Panc1 (cell line): ENCODE results near the gene WSCD2. TPM values are rescaled to one million over a fixed set of nuclear protein-coding genes. Genes with fewer than 3 reads are reported as not detected.

Experiments
- ATAC-seq: fragments of 200-7000 bp; cut with Tn5 transposase; 2 replicates; pipeline ENCODE4 v1.9.1; 2020; ENCODE audit warnings: mild to moderate bottlenecking, moderate library complexity
- BruUV-seq: library from RNA; stranded (reverse); fragments of 400-500 nt; replicated peaks from 2 replicates; lab custom pipeline; 2021; lab: Mats Ljungman, UMichigan
- CTCF ChIA-PET: fragments of 300-600 bp; sonication (Branson Sonifier 250); formaldehyde crosslinking; loops from one replicate; lab custom pipeline; 2022; ENCODE audit warnings: antibody characterized with exemption; lab: Charles Lee
- POLR2A ChIA-PET: fragments of 300-600 bp; sonication (Branson Sonifier 250); formaldehyde crosslinking; loops from one replicate; lab custom pipeline; 2022; ENCODE audit warnings: antibody characterized with exemption; lab: Charles Lee
- DNase-seq: peaks from one replicate; pipeline ENCODE4 v3.0.0-alpha.2; 2010; ENCODE audit warnings: low read depth, low spot score
- H3K27ac ChIP-seq: 2 replicates; pipeline ENCODE4 v1.5.1; 2011; ENCODE audit warnings: mild to moderate bottlenecking, low read length, inconsistent platforms
- H3K27me3 ChIP-seq: fragments of 200-500 bp; sonication (Bioruptor generic); 2 replicates; pipeline ENCODE4 v1.6.0; 2014; ENCODE audit warnings: low read length, inconsistent platforms; ENCODE audit not compliant: control insufficient read depth, insufficient read depth
- H3K36me3 ChIP-seq: fragments of 200-500 bp; sonication (Bioruptor generic); 2 replicates; pipeline ENCODE4 v1.5.1; 2014; ENCODE audit warnings: inconsistent platforms, mild to moderate bottlenecking, low read length, moderate library complexity; ENCODE audit not compliant: control insufficient read depth, insufficient read depth
- H3K4me1 ChIP-seq: 2 replicates; pipeline ENCODE4 v1.5.1; 2011; ENCODE audit warnings: inconsistent platforms, mild to moderate bottlenecking, low read length, moderate library complexity; ENCODE audit not compliant: control insufficient read depth, insufficient read depth
- H3K4me3 ChIP-seq, 2 experiments: 2 replicates each; pipeline ENCODE4 v1.5.1; 2011 to 2012; ENCODE audit warnings: low read depth in 2 of 2, low read length in 2 of 2, mild to moderate bottlenecking in 2 of 2, inconsistent platforms in 1 of 2, moderate library complexity in 1 of 2
- H3K9me3 ChIP-seq: fragments of 200-500 bp; sonication (Bioruptor generic); 2 replicates; pipeline ENCODE4 v1.5.1; 2014; ENCODE audit warnings: low read depth, mild to moderate bottlenecking, inconsistent platforms, low read length, moderate library complexity; ENCODE audit not compliant: control insufficient read depth, insufficient read depth
- POLR2AphosphoS5 ChIP-seq: IDR thresholded peaks from 2 replicates; pipeline ENCODE4 v1.6.1; 2012; ENCODE audit warnings: mild to moderate bottlenecking, low read depth, low read length, moderate library complexity
- SIN3A ChIP-seq: IDR thresholded peaks from 2 replicates; pipeline ENCODE4 v1.6.1; 2012; ENCODE audit warnings: low read depth, mild to moderate bottlenecking, low read length, moderate library complexity, borderline replicate concordance; ENCODE audit not compliant: insufficient read depth
- TCF7L2 ChIP-seq: IDR thresholded peaks from 2 replicates; pipeline ENCODE4 v1.6.1; 2011; ENCODE audit warnings: mild to moderate bottlenecking, low read depth, low read length, inconsistent platforms
- in situ Hi-C: cut with HindIII; loops from 2 replicates; pipeline ENCODE4 v1.10.0; 2016; ENCODE audit warnings: low sequenced_read_pairs, low pct_unique_long_range_greater_than_20kb
- intact Hi-C: fragments of 100-400 bp; cut with micrococcal nuclease; formaldehyde crosslinking; loops from one replicate; pipeline ENCODE4 v1.10.0; 2022; ENCODE audit not compliant: unreplicated experiment
- total RNA-seq: library from RNA; stranded (reverse); gene quantifications from one replicate; pipeline ENCODE4 v1.2.1, GENCODE V29; 2021; ENCODE audit not compliant: unreplicated experiment
- TF ChIP-seq, protein P1 (sequence below), 2 experiments: IDR thresholded peaks; 2 replicates each; pipeline ENCODE4 v1.6.1; 2011 to 2012; ENCODE audit warnings: low read depth in 2 of 2, control low read depth in 1 of 2, low read length in 1 of 2, mild to moderate bottlenecking in 1 of 2, moderate library complexity in 1 of 2; ENCODE audit not compliant: insufficient read depth in 1 of 2
- TF ChIP-seq, protein P2 (sequence below): fragments of 450-650 bp; IDR thresholded peaks from 2 replicates; pipeline ENCODE4 v1.5.1; 2017; ENCODE audit warnings: mild to moderate bottlenecking

WSCD2 gene
- total RNA-seq, 1 experiment from 2014 or later, result 0.64 TPM

DNA sequence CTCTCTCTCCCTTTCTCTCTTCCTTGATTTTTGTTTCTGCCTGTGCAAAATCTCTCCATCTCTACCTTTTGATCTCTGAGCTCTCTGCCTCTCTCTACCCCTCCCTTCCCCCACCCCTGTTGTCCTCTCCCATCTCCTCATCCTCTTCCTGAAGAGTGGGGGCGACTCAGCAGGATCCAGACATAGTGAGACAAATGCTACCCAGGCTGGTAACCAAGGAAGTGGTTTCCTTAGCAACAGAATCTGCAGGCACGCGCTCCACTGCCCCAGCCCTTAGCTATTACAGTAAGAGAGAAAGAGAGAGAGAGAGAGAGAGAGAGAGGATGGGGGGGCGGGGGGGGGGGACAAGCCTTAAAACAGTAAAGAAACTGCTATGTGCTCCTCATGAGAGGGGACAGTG lies 124.5 kb downstream of the WSCD2 start:
- Histone ChIP-seq H3K27ac (no peak overlapping the region), H3K9me3 (no peaks in the 10 kb centered on the region), H3K4me3 (no peak overlapping the region), H3K4me1 (no peaks in the 10 kb centered on the region), H3K27me3 (peaks cover 9% of the 10 kb centered on the region; the same call in 1 of the 2 replicates), H3K36me3 (no peaks in the 10 kb centered on the region)
- in situ Hi-C loops (no loop called here), intact Hi-C loops (no loop called here)
- ChIA-PET CTCF (no interaction called here), POLR2A (no interaction called here)
- ATAC-seq, result no peak
- no peak for DNase-seq
- BruUV-seq, result no TSS peak
- TF ChIP-seq, protein P1, sequence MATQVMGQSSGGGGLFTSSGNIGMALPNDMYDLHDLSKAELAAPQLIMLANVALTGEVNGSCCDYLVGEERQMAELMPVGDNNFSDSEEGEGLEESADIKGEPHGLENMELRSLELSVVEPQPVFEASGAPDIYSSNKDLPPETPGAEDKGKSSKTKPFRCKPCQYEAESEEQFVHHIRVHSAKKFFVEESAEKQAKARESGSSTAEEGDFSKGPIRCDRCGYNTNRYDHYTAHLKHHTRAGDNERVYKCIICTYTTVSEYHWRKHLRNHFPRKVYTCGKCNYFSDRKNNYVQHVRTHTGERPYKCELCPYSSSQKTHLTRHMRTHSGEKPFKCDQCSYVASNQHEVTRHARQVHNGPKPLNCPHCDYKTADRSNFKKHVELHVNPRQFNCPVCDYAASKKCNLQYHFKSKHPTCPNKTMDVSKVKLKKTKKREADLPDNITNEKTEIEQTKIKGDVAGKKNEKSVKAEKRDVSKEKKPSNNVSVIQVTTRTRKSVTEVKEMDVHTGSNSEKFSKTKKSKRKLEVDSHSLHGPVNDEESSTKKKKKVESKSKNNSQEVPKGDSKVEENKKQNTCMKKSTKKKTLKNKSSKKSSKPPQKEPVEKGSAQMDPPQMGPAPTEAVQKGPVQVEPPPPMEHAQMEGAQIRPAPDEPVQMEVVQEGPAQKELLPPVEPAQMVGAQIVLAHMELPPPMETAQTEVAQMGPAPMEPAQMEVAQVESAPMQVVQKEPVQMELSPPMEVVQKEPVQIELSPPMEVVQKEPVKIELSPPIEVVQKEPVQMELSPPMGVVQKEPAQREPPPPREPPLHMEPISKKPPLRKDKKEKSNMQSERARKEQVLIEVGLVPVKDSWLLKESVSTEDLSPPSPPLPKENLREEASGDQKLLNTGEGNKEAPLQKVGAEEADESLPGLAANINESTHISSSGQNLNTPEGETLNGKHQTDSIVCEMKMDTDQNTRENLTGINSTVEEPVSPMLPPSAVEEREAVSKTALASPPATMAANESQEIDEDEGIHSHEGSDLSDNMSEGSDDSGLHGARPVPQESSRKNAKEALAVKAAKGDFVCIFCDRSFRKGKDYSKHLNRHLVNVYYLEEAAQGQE (IDR thresholded peaks at IDR 0.05; ENCODE audit: insufficient read depth in 1 of 2, low read depth in 2 of 2, low read length in 1 of 2), result no peak
- TF ChIP-seq POLR2AphosphoS5, result no peak
- TF ChIP-seq TCF7L2, result no peak
- no peak for TF ChIP-seq SIN3A
- TF ChIP-seq, protein P2, sequence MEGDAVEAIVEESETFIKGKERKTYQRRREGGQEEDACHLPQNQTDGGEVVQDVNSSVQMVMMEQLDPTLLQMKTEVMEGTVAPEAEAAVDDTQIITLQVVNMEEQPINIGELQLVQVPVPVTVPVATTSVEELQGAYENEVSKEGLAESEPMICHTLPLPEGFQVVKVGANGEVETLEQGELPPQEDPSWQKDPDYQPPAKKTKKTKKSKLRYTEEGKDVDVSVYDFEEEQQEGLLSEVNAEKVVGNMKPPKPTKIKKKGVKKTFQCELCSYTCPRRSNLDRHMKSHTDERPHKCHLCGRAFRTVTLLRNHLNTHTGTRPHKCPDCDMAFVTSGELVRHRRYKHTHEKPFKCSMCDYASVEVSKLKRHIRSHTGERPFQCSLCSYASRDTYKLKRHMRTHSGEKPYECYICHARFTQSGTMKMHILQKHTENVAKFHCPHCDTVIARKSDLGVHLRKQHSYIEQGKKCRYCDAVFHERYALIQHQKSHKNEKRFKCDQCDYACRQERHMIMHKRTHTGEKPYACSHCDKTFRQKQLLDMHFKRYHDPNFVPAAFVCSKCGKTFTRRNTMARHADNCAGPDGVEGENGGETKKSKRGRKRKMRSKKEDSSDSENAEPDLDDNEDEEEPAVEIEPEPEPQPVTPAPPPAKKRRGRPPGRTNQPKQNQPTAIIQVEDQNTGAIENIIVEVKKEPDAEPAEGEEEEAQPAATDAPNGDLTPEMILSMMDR, result no peak

DNA sequence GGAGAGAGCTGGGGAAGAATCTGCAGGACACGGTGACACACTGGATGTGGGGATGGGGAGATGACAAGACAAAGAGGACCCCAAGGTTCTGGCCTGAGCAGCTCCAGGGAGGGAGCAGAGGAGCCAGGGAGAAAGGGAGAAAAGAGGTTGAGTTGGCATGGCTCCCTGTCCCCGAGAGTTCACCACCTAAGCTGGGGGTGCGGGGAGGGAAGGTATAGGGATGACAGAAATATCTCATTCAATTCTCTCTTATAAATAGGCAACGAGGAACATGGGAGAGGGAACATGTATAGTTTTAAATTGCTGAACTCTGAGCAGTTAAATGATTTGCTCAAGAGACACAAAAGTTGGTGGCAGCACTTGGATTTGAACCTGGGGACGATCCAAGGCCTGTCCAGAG lies 124.9 kb downstream of the WSCD2 start:
- no TSS peak for BruUV-seq
- ATAC-seq (no peak), DNase-seq (no peak)
- POLR2A ChIA-PET, result no interaction called here
- TF ChIP-seq, protein P1 (IDR thresholded peaks at IDR 0.05; ENCODE audit: insufficient read depth in 1 of 2, low read depth in 2 of 2, low read length in 1 of 2), result no peak
- TF ChIP-seq TCF7L2, result no peak
- no peak for TF ChIP-seq SIN3A
- TF ChIP-seq, protein P2, result no peak
- TF ChIP-seq POLR2AphosphoS5, result no peak
- no peaks in the 10 kb centered on the region for H3K36me3 ChIP-seq
- H3K9me3 ChIP-seq, result no peaks in the 10 kb centered on the region
- intact Hi-C loops, result no loop called here
- H3K27me3 ChIP-seq, result peaks cover 7% of the 10 kb centered on the region; the same call in 1 of the 2 replicates
- no peak overlapping the region for H3K27ac ChIP-seq
- in situ Hi-C loops, result no loop called here
- no peaks in the 10 kb centered on the region for H3K4me1 ChIP-seq
- H3K4me3 ChIP-seq, result no peak overlapping the region
- CTCF ChIA-PET, result no interaction called here
